GM13977 (cell line): ENCODE measurements around the gene PNLIPRP2.

Experiments
- DNase-seq: peaks from one replicate; pipeline ENCODE4 v3.0.0; 2012; ENCODE audit warnings: low spot score
- in situ Hi-C: fragments of 300-500 bp; cut with MboI; formaldehyde crosslinking; loops from one replicate; pipeline ENCODE4 v1.12.0; 2022; ENCODE audit warnings: low sequenced_read_pairs, low pct_unique_long_range_greater_than_20kb, mixed read lengths, inconsistent platforms; ENCODE audit not compliant: unreplicated experiment
- TF ChIP-seq, protein P1 (sequence below): IDR thresholded peaks from 2 replicates; pipeline ENCODE4 v1.5.1; 2012; ENCODE audit warnings: mild to moderate bottlenecking, control low read depth; ENCODE audit not compliant: insufficient read depth; ENCODE audit errors: extremely low read depth, missing control alignments

PNLIPRP2 gene

DNA sequence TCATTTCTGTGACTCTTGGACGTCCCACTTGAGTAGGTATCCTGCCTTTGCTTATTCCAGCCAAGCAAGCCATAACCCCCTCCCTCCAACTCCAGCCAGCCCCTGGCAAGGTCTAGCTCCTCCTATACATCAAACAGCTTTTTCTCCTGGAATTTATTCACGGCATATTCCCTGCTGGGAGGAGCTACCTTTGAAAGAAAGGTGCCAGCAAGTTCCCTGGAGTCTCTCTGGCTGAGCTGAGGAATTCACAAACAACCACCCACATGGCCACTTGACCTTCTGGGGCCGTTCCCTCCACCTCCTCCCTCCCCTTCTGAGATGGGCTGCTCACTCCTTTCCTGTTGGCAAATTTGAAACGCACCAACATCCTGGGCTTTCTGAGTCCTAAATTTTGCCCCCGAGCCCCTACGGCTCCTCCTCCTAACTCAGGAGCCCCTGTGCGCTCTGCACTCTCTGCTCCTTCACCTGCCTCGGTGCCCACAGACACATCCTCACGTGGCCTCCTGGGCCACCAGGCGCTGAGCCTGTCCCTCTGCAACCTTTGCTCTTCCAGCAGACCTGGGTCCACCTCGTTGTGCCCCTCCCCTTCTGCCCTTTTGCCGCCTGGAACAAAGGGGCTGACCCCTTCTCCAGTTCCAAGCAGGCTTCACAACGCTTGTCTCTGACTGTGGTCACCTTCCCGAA lies 73.6 kb downstream of the PNLIPRP2 start:
- TF ChIP-seq, protein P1, sequence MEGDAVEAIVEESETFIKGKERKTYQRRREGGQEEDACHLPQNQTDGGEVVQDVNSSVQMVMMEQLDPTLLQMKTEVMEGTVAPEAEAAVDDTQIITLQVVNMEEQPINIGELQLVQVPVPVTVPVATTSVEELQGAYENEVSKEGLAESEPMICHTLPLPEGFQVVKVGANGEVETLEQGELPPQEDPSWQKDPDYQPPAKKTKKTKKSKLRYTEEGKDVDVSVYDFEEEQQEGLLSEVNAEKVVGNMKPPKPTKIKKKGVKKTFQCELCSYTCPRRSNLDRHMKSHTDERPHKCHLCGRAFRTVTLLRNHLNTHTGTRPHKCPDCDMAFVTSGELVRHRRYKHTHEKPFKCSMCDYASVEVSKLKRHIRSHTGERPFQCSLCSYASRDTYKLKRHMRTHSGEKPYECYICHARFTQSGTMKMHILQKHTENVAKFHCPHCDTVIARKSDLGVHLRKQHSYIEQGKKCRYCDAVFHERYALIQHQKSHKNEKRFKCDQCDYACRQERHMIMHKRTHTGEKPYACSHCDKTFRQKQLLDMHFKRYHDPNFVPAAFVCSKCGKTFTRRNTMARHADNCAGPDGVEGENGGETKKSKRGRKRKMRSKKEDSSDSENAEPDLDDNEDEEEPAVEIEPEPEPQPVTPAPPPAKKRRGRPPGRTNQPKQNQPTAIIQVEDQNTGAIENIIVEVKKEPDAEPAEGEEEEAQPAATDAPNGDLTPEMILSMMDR = no peak
- no peak for DNase-seq
- in situ Hi-C loops = loop anchor here (25.0 kb wide), 1 partner anchor 468 kb away; no protein-coding TSS in a partner anchor
